B cell (primary cell): ENCODE data around the gene SLPI. TPM values are rescaled to one million over a fixed set of nuclear protein-coding genes. Genes with fewer than 3 reads are reported as not detected.

Experiments used
- ATAC-seq: fragments of 200-7000 bp; cut with Tn5 transposase; one replicate; pipeline ENCODE4 v1.10.0; 2021; ENCODE audit warnings: low read depth, mild to moderate bottlenecking, moderate number of reproducible peaks, moderate library complexity
- CTCF ChIA-PET: fragments of 350-600 bp; sonication (Branson Sonifier 250); formaldehyde crosslinking; loops from one replicate; lab custom pipeline; 2021; ENCODE audit warnings: antibody characterized with exemption, inconsistent platforms; lab: Charles Lee
- POLR2A ChIA-PET: fragments of 350-600 bp; sonication (Branson Sonifier 250); formaldehyde crosslinking; loops from one replicate; lab custom pipeline; 2021; ENCODE audit warnings: antibody characterized with exemption; lab: Charles Lee
- DNase-seq: peaks from one replicate; pipeline ENCODE4 v3.0.0; 2013
- H2AFZ ChIP-seq: 2 replicates; pipeline ENCODE4 v1.6.1; 2012; ENCODE audit warnings: mild to moderate bottlenecking, low read depth, low read length; ENCODE audit not compliant: insufficient read depth, poor library complexity, severe bottlenecking
- H3K27ac ChIP-seq, 2 donors: 1 replicate in 1 of 2; 2 replicates in 1 of 2; pipeline ENCODE4 v1.5.1; 2012 to 2013; ENCODE audit warnings: low read length in 2 of 2, mild to moderate bottlenecking in 2 of 2, moderate library complexity in 1 of 2
- H3K27me3 ChIP-seq, 4 experiments: fragments of 200-600 bp in 1 of 4; sonication (generic) in 1 of 4; replicated peaks in 1 of 4; 1 replicate in 2 of 4; 2 replicates in 2 of 4; pipeline versions ENCODE4 v1.6.1 to v1.7.0; 2013 to 2016; ENCODE audit warnings: low read length in 3 of 4, mild to moderate bottlenecking in 2 of 4, mixed read lengths in 1 of 4, moderate library complexity in 1 of 4; ENCODE audit not compliant: insufficient read depth in 4 of 4, control insufficient read depth in 3 of 4; ENCODE audit errors: control extremely low read depth in 1 of 4
- H3K36me3 ChIP-seq, 2 experiments: replicated peaks in 1 of 2; 1 replicate in 1 of 2; 2 replicates in 1 of 2; pipeline versions ENCODE4 v1.6.1 to v1.7.1; 2013; ENCODE audit warnings: low read length in 1 of 2; ENCODE audit not compliant: insufficient read depth in 2 of 2, control insufficient read depth in 1 of 2; ENCODE audit errors: control extremely low read depth in 1 of 2, extremely low read depth in 1 of 2
- H3K4me1 ChIP-seq, 2 donors: fragments of 200-600 bp in 1 of 2; sonication (generic) in 1 of 2; 1 replicate in 1 of 2; 2 replicates in 1 of 2; pipeline versions ENCODE4 v1.5.1 to v1.6.1; 2013 to 2017; ENCODE audit warnings: low read length in 2 of 2; ENCODE audit not compliant: control insufficient read depth in 2 of 2, insufficient read depth in 2 of 2
- H3K4me2 ChIP-seq: replicated peaks from 2 replicates; pipeline ENCODE3; 2012; ENCODE audit warnings: mild to moderate bottlenecking, low read depth, low read length; ENCODE audit not compliant: poor library complexity, severe bottlenecking
- H3K4me3 ChIP-seq, 5 experiments: fragments of 200-600 bp in 1 of 5; sonication (generic) in 1 of 5; 1 replicate in 3 of 5; 2 replicates in 2 of 5; pipeline versions ENCODE4 v1.5.1 to v1.7.0; 2011 to 2016; ENCODE audit warnings: low read length in 4 of 5, mild to moderate bottlenecking in 4 of 5, low read depth in 2 of 5, control low read depth in 1 of 5, moderate library complexity in 1 of 5; ENCODE audit not compliant: insufficient read depth in 1 of 5; ENCODE audit errors: control extremely low read depth in 1 of 5, extremely low read depth in 1 of 5
- H3K79me2 ChIP-seq: fragments of 200-600 bp; sonication (generic); one replicate; pipeline ENCODE4 v1.6.0; 2016; ENCODE audit warnings: low read length; ENCODE audit not compliant: control insufficient read depth, insufficient read depth
- H3K9ac ChIP-seq: fragments of 200-600 bp; sonication (generic); 2 replicates; pipeline ENCODE4 v1.6.1; 2017; ENCODE audit warnings: mild to moderate bottlenecking, low read length, moderate library complexity
- H3K9me3 ChIP-seq, 3 donors: one replicate each; pipeline versions ENCODE4 v1.6.1 to v1.7.1; 2013; ENCODE audit warnings: low read length in 2 of 3; ENCODE audit not compliant: control insufficient read depth in 2 of 3, insufficient read depth in 1 of 3; ENCODE audit errors: control extremely low read depth in 1 of 3
- H4K20me1 ChIP-seq: 2 replicates; pipeline ENCODE4 v1.6.0; 2012; ENCODE audit warnings: mild to moderate bottlenecking, low read length; ENCODE audit not compliant: insufficient read depth, control insufficient read depth, poor library complexity, severe bottlenecking
- H3K27ac Mint-ChIP-seq: one replicate; pipeline ENCODE4 v1.8.0; 2021; ENCODE audit warnings: mixed read lengths
- H3K27me3 Mint-ChIP-seq: one replicate; pipeline ENCODE4 v1.8.0; 2021; ENCODE audit warnings: mixed read lengths
- H3K4me1 Mint-ChIP-seq: one replicate; pipeline ENCODE4 v1.8.0; 2021; ENCODE audit warnings: mixed read lengths
- H3K4me3 Mint-ChIP-seq: one replicate; pipeline ENCODE4 v1.8.0; 2021; ENCODE audit warnings: mixed read lengths
- H3K9me3 Mint-ChIP-seq: one replicate; pipeline ENCODE4 v1.8.0; 2022; ENCODE audit warnings: mixed read lengths; ENCODE audit not compliant: insufficient read depth
- EZH2 ChIP-seq: IDR thresholded peaks from 2 replicates; pipeline ENCODE4 v1.6.1; 2012; ENCODE audit warnings: borderline replicate concordance, low read depth, mild to moderate bottlenecking, moderate library complexity, low read length; ENCODE audit not compliant: insufficient read depth, poor library complexity, severe bottlenecking
- WGBS: methylation state at CpG from one replicate; pipeline ENCODE4 v1.1.5; 2013; ENCODE audit warnings: missing lambda C conversion rate; ENCODE audit not compliant: insufficient coverage; 5-methylcytosine and 5-hydroxymethylcytosine counted together
- intact Hi-C: fragments of 100-400 bp; cut with micrococcal nuclease; formaldehyde crosslinking; loops from one replicate; pipeline ENCODE4 v1.10.0; 2022
- polyA plus RNA-seq: library from polyadenylated mRNA; depleted of rRNA; stranded (reverse); fragments of >200 nt; gene quantifications from 2 replicates; pipeline ENCODE4 v1.2.3, GENCODE V29; 2012
- total RNA-seq, 2 donors: library from RNA; stranded (reverse); fragments of 120-200 nt in 1 of 2; gene quantifications; 1 replicate in 1 of 2; 2 replicates in 1 of 2; pipeline versions ENCODE4 v1.2.3 to v1.2.4, GENCODE V29; 2013 to 2022
- TF ChIP-seq, protein P1 (sequence below): fragments of 200-600 bp; IDR thresholded peaks from one replicate; pipeline ENCODE4 v1.8.0; 2022; ENCODE audit warnings: antibody characterized with exemption, mild to moderate bottlenecking

The SLPI gene
- total and polyA plus RNA-seq, 2 donors (not counting 1 experiment from before 2014, with no cell fraction given) = not detected

DNA sequence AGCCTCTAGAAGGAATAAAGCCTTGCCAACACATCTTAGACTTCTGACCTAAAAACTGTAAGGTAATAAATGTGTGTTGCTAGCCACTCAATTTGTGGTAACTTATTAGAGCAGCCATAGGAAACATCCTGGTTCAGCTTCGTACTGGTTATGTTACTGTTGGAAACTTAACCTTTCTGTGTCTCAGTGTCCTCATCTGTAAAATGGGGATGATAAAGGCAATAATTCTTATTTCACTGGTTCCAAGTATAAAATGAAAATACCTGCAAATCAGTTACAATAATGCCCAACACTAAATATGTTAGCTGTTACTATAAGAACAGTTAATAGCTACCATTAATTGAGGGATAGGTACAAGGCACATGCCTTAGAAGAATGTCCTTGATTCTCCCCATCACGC is 38.0 kb upstream of the SLPI start:
- intact Hi-C loops = loop anchor here (10.0 kb wide), 1 partner anchor 608 kb away; no protein-coding TSS in a partner anchor
- Mint-ChIP-seq H3K4me3 (peak overlapping the region; percentile 87), H3K27me3 (peaks cover 44% of the 10 kb centered on the region), H3K4me1 (peaks cover 18% of the 10 kb centered on the region), H3K27ac (no peak overlapping the region), H3K9me3 (no peaks in the 10 kb centered on the region)
- no peak overlapping the region for H3K9ac ChIP-seq
- peak overlapping the region; percentile 82 for H2AFZ ChIP-seq
- H3K36me3 ChIP-seq = no peaks in the 10 kb centered on the region
- TF ChIP-seq EZH2 = no peak
- 60% methylated on average over 1 of the region's 2 CpGs for WGBS
- DNase-seq (no peak), ATAC-seq (no peak)
- H4K20me1 ChIP-seq = no peaks in the 10 kb centered on the region
- no peaks in the 10 kb centered on the region for H3K79me2 ChIP-seq
- no peak overlapping the region for H3K27ac ChIP-seq
- no peak overlapping the region for H3K4me2 ChIP-seq
- H3K4me1 ChIP-seq = peaks cover 13 to 21% of the 10 kb centered on the region in 2 donors
- H3K9me3 ChIP-seq = peaks cover 0 to 3% (median 2%) of the 10 kb centered on the region in 3 donors
- CTCF ChIA-PET = interaction anchor here (0.9 to 6.2 kb wide), 22 partner anchors 10 to 980 kb away, joined by 3 to 52 read pairs (median 4); no protein-coding TSS in a partner anchor
- H3K4me3 ChIP-seq = no peak overlapping the region
- POLR2A ChIA-PET = no interaction called here
- peaks cover 0 to 38% (median 19%) of the 10 kb centered on the region in 4 experiments for H3K27me3 ChIP-seq

GRCh38 chr20:45291526-45291925 is 37.2 kb upstream of the SLPI start:
- DNase-seq = no peak

More at GRCh38 chr20:45291526-45291925, 37.2 kb upstream of the SLPI start:
- peaks cover 18% of the 10 kb centered on the region for H3K4me1 Mint-ChIP-seq
- no peak for ATAC-seq
- H3K79me2 ChIP-seq = no peaks in the 10 kb centered on the region
- H3K4me2 ChIP-seq = no peak overlapping the region
- H3K4me1 ChIP-seq = peaks cover 13 to 21% of the 10 kb centered on the region in 2 donors
- CTCF ChIA-PET = interaction anchor here (0.7 to 6.2 kb wide), 25 partner anchors 9 to 979 kb away, joined by 3 to 52 read pairs (median 4); partner anchors contain the start of gene SYS1
- H3K4me3 ChIP-seq = no peak overlapping the region
- no peaks in the 10 kb centered on the region for H3K36me3 ChIP-seq
- no peak overlapping the region for H3K27ac Mint-ChIP-seq
- POLR2A ChIA-PET = no interaction called here
- no peak overlapping the region for H3K27ac ChIP-seq
- H3K9ac ChIP-seq = no peak overlapping the region
- H4K20me1 ChIP-seq = no peaks in the 10 kb centered on the region
- H2AFZ ChIP-seq = no peak overlapping the region
- peaks cover 0 to 3% (median 2%) of the 10 kb centered on the region in 3 donors for H3K9me3 ChIP-seq
- TF ChIP-seq, protein P1, sequence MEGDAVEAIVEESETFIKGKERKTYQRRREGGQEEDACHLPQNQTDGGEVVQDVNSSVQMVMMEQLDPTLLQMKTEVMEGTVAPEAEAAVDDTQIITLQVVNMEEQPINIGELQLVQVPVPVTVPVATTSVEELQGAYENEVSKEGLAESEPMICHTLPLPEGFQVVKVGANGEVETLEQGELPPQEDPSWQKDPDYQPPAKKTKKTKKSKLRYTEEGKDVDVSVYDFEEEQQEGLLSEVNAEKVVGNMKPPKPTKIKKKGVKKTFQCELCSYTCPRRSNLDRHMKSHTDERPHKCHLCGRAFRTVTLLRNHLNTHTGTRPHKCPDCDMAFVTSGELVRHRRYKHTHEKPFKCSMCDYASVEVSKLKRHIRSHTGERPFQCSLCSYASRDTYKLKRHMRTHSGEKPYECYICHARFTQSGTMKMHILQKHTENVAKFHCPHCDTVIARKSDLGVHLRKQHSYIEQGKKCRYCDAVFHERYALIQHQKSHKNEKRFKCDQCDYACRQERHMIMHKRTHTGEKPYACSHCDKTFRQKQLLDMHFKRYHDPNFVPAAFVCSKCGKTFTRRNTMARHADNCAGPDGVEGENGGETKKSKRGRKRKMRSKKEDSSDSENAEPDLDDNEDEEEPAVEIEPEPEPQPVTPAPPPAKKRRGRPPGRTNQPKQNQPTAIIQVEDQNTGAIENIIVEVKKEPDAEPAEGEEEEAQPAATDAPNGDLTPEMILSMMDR = no peak
- TF ChIP-seq EZH2 = no peak
- no peak overlapping the region for H3K4me3 Mint-ChIP-seq
- WGBS = 80% methylated on average over 1 of the region's 9 CpGs
- H3K27me3 Mint-ChIP-seq = peaks cover 48% of the 10 kb centered on the region
- peaks cover 0 to 35% (median 19%) of the 10 kb centered on the region in 4 experiments for H3K27me3 ChIP-seq
- intact Hi-C loops = loop anchor here (10.0 kb wide), 1 partner anchor 607 kb away; no protein-coding TSS in a partner anchor
- no peaks in the 10 kb centered on the region for H3K9me3 Mint-ChIP-seq
